Measurements from ENCODE around the gene TTC33.
"Not testable (repeated sequence)": the region's sequence is repeated elsewhere in the genome, so short reads cannot be mapped to it uniquely, and the experiment has no call there.

TTC33 gene

DNA sequence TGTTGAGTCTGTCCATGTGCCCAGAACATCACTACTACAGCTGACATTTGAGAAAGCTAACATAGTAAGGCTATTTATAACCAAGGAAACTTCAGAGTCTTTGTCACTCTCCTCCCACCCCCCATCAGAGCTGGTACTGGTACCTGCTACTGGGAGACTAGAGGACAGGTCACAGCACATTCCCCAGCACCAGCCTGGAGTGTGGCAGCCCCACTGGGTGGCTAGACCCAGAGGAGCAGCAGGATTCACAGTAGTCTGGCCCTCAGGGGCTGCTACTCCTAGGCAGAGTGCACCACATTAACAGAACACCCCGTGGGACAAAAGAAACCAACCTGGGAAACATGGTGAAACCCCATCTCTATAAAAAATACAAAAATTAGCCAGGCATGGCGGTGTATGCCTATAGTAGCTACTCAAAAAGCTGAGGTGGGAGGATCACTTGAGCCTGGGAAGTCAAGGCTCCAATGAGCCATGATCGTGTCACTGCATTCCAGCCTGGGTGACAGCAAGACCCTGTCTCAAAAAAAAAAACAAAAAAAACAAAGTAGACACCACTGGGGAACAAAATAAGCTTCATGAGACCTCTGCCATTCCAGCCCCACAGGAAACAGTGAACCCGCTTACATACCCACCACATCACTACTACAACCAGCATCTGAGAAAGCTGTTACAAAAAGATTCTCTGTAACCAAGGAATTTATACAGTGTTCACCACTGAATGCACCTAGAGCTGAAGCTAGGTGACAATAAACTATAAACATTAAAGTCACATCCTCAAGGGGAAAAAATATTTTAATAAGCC, 102.3 kb downstream of the TTC33 start:
- DNase-seq (ENCODE audit: low read depth in 2 of 2) = no peak

GRCh38 chr5:40652441-40653220, 103.1 kb downstream of the TTC33 start:
- no peak for DNase-seq (ENCODE audit: low read depth in 2 of 2)

DNA sequence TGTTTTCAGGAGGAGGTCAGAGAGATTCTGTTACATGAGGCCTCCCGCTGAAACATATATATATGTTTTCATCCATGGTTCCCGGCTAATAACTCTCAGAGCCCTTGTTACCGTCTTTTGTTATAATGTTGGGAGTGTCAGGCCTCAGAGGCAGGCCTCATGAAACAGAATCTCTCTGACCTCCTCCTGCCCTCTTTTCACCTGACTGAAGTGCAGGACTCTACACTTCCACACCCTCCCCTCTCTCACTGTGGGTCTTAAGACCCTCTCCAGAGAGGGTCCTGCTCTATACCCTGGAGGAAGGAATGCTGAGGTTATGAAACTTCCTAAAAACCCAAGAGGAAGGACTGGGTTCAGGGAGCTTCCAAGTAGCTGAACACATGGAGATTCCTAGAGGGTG, 104.6 kb downstream of the TTC33 start:
- DNase-seq (ENCODE audit: low read depth in 2 of 2) = no peak

- DNase-seq (ENCODE audit: low read depth in 2 of 2) = no peak
Measured at GRCh38 chr5:40649463-40650030, 106.2 kb downstream of the TTC33 start.

DNA sequence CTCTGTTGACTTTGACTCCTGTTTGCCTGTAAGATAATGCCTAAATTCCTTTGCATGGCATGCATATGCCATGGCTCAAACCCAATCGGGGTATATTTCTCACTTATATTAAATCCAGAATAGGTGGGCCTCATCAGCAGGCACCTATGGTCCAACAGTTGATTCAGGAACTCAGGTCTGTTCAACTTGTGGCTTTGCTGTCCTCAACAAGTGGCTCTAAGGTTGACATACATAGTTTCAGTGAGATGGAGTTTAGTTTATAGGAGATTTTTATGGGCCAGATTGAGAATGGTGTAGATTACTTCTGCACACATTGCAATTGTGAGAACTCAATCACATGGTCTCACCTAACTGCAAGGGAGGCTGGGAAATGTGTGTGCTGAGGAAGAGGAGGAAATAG, 107.6 kb downstream of the TTC33 start:
- no peak for DNase-seq (ENCODE audit: low read depth in 2 of 2)

- DNase-seq (ENCODE audit: low read depth in 2 of 2) = no peak
Measured at GRCh38 chr5:40646266-40646665, 109.5 kb downstream of the TTC33 start.

- DNase-seq (ENCODE audit: low read depth in 2 of 2) = not testable (repeated sequence)
Measured at GRCh38 chr5:40639531-40639930, 116.2 kb downstream of the TTC33 start.

GRCh38 chr5:40634593-40634992, 121.2 kb downstream of the TTC33 start:
- DNase-seq (ENCODE audit: low read depth in 2 of 2) = no peak

GRCh38 chr5:40634154-40634553, 121.6 kb downstream of the TTC33 start:
- no peak for DNase-seq (ENCODE audit: low read depth in 2 of 2)

- no peak for DNase-seq (ENCODE audit: low read depth in 2 of 2)
Measured at GRCh38 chr5:40631236-40631635, 124.5 kb downstream of the TTC33 start.

GRCh38 chr5:40630126-40630525, 125.6 kb downstream of the TTC33 start:
- DNase-seq (ENCODE audit: low read depth in 2 of 2) = no peak

DNA sequence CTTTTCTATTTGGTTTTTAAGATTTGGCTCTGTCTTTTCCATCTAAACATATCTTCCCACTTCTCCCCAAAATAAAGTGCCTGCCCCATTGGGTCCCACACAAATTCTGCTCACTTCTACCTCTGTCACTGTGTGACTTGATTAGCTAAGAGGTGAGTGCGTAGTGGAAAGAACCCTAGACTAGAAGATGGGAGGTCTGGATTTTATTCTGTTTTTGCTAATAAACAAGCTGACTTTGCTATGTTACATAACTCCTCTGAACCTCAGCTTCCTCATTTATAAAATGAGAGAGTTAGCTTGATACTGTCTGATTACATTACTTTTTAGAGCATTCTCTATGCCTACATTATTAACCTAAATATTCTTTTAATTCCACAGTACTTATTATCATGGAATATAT, 127.4 kb downstream of the TTC33 start:
- no peak for DNase-seq (ENCODE audit: low read depth in 2 of 2)

GRCh38 chr5:40627706-40628105, 128.1 kb downstream of the TTC33 start:
- no peak for DNase-seq (ENCODE audit: low read depth in 2 of 2)

DNA sequence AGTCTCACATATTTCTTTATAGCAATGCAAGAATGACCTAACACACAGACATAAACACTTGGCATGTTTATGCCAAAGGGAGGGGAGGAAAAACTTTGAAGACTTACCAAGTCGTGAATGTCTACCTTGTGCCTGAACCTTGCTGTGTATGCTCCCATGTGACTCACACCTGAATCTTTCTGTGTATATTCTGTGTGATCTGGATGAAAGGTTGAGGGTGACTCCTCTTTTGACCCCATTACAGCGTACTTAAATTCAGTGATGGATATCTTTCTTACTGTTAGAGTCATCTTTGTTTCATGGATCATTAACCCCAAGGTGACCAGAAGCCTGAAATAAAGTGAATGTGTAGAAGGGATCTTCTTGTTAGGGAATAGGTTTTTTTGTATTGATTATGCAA, 129.0 kb downstream of the TTC33 start:
- DNase-seq (ENCODE audit: low read depth in 2 of 2) = no peak

DNA sequence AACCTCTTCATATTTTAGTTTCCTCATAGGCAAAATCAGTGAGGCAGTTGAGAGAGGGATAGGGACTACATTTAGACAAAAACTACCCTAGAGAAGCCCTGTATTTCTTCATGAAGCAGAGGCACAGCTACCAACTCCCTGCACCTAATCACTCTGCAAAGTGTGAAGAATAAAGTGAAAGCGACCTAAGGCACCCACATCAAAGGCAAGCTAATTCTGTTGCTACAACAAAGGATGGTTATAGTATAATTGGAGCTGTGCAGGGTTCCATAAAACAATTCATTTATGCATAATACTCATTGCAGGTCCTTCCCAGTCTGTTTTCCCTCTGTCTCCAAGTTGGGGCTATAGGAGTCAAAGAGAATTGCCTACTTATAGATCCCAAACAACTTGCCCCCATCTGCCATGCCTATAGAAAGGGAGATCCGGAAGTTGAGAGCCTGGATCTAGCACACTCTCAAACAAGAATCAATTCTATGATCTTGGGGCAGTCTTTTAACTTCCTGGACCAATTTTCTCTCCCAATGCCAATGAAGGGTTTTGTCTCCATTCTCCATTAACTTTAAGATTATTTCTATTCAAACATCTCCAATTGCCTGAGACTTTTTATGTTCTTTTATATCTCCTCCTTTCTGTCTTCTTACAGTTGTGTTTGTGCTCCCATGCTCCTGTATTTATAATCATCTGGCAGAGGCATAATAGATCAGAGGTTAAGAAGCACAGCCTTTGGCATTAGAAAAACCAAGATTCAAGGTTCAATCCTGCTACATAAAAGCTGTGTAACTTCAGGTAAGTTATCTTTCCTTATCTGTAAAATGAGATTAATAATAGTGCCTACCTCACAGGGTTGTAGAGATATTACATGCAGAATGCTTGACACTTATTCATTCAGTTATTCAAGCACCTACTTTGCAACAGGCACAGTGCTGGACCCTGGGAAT, 132.0 kb downstream of the TTC33 start:
- DNase-seq (ENCODE audit: low read depth in 2 of 2) = peak in 1 of 2 donors; percentile 6

- no peak for DNase-seq (ENCODE audit: low read depth in 2 of 2)
Measured at GRCh38 chr5:40622463-40623252, 133.1 kb downstream of the TTC33 start.

GRCh38 chr5:40619421-40619820, 136.3 kb downstream of the TTC33 start:
- no peak for DNase-seq (ENCODE audit: low read depth in 2 of 2)

DNA sequence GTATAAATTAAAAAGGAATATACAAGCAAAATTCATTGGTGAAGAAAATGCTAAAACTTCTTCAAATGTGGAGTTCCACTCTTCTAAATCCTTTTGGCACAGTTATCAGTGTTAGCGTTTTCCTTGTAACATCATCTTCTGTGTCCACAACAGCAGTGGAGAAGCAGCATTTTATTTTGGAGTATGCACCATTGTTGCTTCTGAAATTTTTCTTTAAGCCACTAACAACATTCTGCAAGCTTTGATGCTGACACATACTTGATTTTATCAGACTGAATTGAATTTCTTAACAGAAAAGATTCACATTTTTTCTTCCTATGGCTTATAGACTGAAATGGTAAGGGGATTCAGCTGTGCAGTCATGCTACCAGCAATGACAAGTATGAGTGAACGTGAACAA, 136.8 kb downstream of the TTC33 start:
- DNase-seq (ENCODE audit: low read depth in 2 of 2) = no peak

GRCh38 chr5:40616781-40617180, 139.0 kb downstream of the TTC33 start:
- no peak for DNase-seq (ENCODE audit: low read depth in 2 of 2)

GRCh38 chr5:40615586-40616170, 140.1 kb downstream of the TTC33 start:
- DNase-seq (ENCODE audit: low read depth in 2 of 2) = no peak
